ENCODE measurements around the gene UHMK1.

DNA sequence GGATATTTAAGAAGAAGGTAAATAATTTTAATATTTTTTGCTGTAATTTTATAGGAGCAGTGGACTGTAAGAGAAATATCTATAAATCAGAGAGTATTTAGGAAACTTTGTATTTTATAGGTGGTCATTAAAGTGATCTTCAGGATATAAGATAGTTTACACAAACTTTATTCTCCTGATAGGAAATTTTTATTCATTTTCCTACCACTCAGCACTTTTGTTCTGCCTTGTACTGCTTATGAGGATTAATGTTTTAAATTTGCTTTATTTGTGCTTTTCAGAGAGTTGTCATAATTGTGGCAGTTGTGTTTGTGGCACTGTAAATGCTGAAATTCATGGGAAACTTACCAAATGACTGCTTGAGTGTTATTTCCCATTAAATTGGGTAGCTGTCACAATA is 29.7 kb downstream of the UHMK1 start:
- TF ChIP-seq, protein P1, sequence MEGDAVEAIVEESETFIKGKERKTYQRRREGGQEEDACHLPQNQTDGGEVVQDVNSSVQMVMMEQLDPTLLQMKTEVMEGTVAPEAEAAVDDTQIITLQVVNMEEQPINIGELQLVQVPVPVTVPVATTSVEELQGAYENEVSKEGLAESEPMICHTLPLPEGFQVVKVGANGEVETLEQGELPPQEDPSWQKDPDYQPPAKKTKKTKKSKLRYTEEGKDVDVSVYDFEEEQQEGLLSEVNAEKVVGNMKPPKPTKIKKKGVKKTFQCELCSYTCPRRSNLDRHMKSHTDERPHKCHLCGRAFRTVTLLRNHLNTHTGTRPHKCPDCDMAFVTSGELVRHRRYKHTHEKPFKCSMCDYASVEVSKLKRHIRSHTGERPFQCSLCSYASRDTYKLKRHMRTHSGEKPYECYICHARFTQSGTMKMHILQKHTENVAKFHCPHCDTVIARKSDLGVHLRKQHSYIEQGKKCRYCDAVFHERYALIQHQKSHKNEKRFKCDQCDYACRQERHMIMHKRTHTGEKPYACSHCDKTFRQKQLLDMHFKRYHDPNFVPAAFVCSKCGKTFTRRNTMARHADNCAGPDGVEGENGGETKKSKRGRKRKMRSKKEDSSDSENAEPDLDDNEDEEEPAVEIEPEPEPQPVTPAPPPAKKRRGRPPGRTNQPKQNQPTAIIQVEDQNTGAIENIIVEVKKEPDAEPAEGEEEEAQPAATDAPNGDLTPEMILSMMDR (IDR thresholded peaks at IDR 0.05; ENCODE audit: low read depth, low read length, poor library complexity, severe bottlenecking): no peak
- no peak for TF ChIP-seq EZH2phosphoT487 (IDR thresholded peaks at IDR 0.05; ENCODE audit: borderline replicate concordance, low read length)

All from DOHH2 (cell line).